Gastrocnemius medialis (tissue), 4 donors: ENCODE data around the gene LARP1B. TPM values are rescaled to one million over a fixed set of nuclear protein-coding genes. Genes with fewer than 3 reads are reported as not detected.

Experiments
- ATAC-seq, 2 donors: fragments of 150-250 bp; one replicate each; pipeline ENCODE4 v1.9.1; 2016
- DNase-seq, 2 donors: peaks; one replicate each; pipeline ENCODE4 v3.0.0-alpha.2; 2019
- H3K27ac ChIP-seq, 4 donors: fragments of 200-600 bp; sonication (generic); 1 replicate in 1 of 4; 2 replicates in 3 of 4; pipeline ENCODE4 v1.5.1; 2016 to 2018; ENCODE audit warnings: mild to moderate bottlenecking in 2 of 4, moderate library complexity in 1 of 4
- H3K27me3 ChIP-seq, 3 donors: fragments of 200-600 bp; sonication (generic) in 2 of 3; 1 replicate in 1 of 3; 2 replicates in 2 of 3; pipeline versions ENCODE4 v1.5.1 to v1.6.0; 2016 to 2019; ENCODE audit warnings: mild to moderate bottlenecking in 1 of 3, moderate library complexity in 1 of 3
- H3K36me3 ChIP-seq, 2 donors: fragments of 200-600 bp; sonication (generic) in 1 of 2; one replicate each; pipeline ENCODE4 v1.5.1; 2017 to 2018
- H3K4me1 ChIP-seq, 2 donors: fragments of 200-600 bp; sonication (generic) in 1 of 2; one replicate each; pipeline ENCODE4 v1.5.1; 2016 to 2017; ENCODE audit warnings: mild to moderate bottlenecking in 2 of 2
- H3K4me3 ChIP-seq, 4 donors: fragments of 200-600 bp; sonication (generic) in 3 of 4; 1 replicate in 1 of 4; 2 replicates in 3 of 4; pipeline ENCODE4 v1.5.1; 2016 to 2019; ENCODE audit warnings: mild to moderate bottlenecking in 2 of 4
- H3K9me3 ChIP-seq, 3 donors: fragments of 200-600 bp; sonication (generic) in 2 of 3; 1 replicate in 1 of 3; 2 replicates in 2 of 3; pipeline ENCODE4 v1.5.1; 2016 to 2019
- POLR2A ChIP-seq, 2 donors: fragments of 450-650 bp; IDR thresholded peaks; one replicate each; pipeline ENCODE4 v1.6.1; 2017; ENCODE audit warnings: antibody characterized with exemption in 2 of 2, mild to moderate bottlenecking in 2 of 2, moderate library complexity in 2 of 2
- in situ Hi-C, 4 donors: fragments of 200-750 bp; cut with MboI; loops; one replicate each; pipeline versions ENCODE4 v1.15.0 to v1.8.0; 2017; ENCODE audit warnings: low sequenced_read_pairs in 4 of 4
- intact Hi-C: fragments of 100-400 bp; cut with DNase I; formaldehyde crosslinking; loops from one replicate; pipeline ENCODE4 v1.15.1; 2023; ENCODE audit warnings: low total_unique reads
- total RNA-seq, 4 donors: library from RNA; depleted of rRNA; stranded (reverse); fragments of >200 nt; gene quantifications; one replicate each; pipeline versions ENCODE4 v1.1.0 to v1.2.3, GENCODE V29; 2016
- TF ChIP-seq, protein P1 (sequence below), 5 experiments: fragments of 450-650 bp in 3 of 5; fragments of 200-600 bp in 2 of 5; sonication (generic) in 2 of 5; IDR thresholded peaks in 4 of 5; conservative IDR thresholded peaks in 1 of 5; 1 replicate in 4 of 5; 2 replicates in 1 of 5; pipeline ENCODE4 v1.5.1; 2016 to 2019; ENCODE audit warnings: antibody characterized with exemption in 5 of 5, mild to moderate bottlenecking in 3 of 5, moderate library complexity in 3 of 5

LARP1B gene
- total RNA-seq, 4 donors from 2014 or later: 19.5 to 23.5 (median 22.8) TPM

DNA sequence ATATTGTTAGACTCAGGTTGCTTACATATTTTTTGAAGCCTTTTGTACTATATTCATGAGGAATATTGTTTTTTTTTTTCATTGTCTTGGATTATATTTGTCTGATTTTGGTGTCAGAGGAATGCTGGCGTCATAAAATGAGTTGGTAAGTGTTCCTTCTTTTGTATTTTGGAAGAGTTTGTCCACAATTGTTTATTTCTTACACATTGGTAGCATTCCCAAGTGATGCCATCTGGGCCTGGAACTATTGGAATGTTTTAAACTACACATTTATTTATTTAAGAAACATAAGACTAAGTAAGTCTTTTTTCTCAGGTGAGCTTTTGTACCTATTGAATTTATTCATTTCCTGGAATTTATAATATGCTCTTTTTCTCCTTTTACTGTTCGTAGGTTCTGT lies 107.6 kb downstream of the LARP1B start:
- TF ChIP-seq, protein P1, sequence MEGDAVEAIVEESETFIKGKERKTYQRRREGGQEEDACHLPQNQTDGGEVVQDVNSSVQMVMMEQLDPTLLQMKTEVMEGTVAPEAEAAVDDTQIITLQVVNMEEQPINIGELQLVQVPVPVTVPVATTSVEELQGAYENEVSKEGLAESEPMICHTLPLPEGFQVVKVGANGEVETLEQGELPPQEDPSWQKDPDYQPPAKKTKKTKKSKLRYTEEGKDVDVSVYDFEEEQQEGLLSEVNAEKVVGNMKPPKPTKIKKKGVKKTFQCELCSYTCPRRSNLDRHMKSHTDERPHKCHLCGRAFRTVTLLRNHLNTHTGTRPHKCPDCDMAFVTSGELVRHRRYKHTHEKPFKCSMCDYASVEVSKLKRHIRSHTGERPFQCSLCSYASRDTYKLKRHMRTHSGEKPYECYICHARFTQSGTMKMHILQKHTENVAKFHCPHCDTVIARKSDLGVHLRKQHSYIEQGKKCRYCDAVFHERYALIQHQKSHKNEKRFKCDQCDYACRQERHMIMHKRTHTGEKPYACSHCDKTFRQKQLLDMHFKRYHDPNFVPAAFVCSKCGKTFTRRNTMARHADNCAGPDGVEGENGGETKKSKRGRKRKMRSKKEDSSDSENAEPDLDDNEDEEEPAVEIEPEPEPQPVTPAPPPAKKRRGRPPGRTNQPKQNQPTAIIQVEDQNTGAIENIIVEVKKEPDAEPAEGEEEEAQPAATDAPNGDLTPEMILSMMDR (IDR thresholded peaks at IDR 0.05 in 4 of 5, conservative IDR thresholded peaks at IDR 0.05 in 1 of 5): no peak
- TF ChIP-seq POLR2A (IDR thresholded peaks at IDR 0.05): no peak
- DNase-seq: no peak
- Histone ChIP-seq H3K4me3 (no peak overlapping the region), H3K4me1 (no peaks in the 10 kb centered on the region), H3K36me3 (no peaks in the 10 kb centered on the region), H3K9me3 (no peaks in the 10 kb centered on the region), H3K27me3 (no peaks in the 10 kb centered on the region), H3K27ac (no peak overlapping the region)
- in situ Hi-C loops (no loop called here), intact Hi-C loops (no loop called here)
- no peak for ATAC-seq

DNA sequence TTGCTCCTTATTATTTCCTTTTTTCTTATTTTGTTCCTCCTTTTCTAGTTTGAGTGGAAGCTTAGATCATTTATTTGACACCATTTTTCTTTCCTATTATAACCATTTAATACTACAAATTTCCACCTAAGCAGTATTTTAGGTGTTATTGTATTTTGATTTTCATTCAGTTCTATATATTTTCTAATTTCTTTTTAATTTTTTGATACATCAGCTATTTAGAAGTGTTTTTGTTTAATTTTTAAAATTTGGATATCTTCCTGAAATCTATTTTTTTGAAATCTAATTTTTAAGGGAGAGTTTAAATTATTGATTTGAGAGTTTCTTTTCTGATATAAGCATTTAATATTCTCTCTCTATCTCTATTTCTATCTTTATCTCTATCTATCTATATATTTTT lies 108.1 kb downstream of the LARP1B start:
- Histone ChIP-seq H3K4me3 (no peak overlapping the region), H3K4me1 (no peaks in the 10 kb centered on the region), H3K27ac (no peak overlapping the region), H3K36me3 (no peaks in the 10 kb centered on the region), H3K27me3 (no peaks in the 10 kb centered on the region), H3K9me3 (no peaks in the 10 kb centered on the region)
- intact Hi-C loops: no loop called here
- in situ Hi-C loops: no loop called here
- DNase-seq (no peak), ATAC-seq (no peak)
- TF ChIP-seq, protein P1 (IDR thresholded peaks at IDR 0.05 in 4 of 5, conservative IDR thresholded peaks at IDR 0.05 in 1 of 5): no peak
- TF ChIP-seq POLR2A (IDR thresholded peaks at IDR 0.05): no peak

DNA sequence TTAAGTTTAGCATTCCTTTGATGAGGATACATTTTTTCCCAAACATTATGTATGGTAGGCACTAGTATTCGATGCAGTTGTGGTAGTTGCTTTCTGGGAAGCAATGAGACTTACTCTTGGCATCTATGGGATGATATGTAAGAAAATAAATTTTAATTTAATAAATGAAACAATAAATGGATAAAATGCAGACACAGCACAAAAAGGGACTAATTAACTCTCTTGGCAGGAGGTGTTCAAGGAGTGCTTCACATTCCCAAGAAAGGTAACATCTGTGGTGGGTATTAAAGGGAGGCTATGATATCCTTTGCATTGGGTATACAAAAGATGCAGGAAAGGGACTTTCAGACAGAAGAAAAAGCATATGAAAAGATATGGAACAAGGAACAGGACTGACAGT lies 115.5 kb downstream of the LARP1B start:
- Histone ChIP-seq H3K4me1 (no peaks in the 10 kb centered on the region), H3K27ac (no peak overlapping the region), H3K4me3 (no peak overlapping the region), H3K27me3 (no peaks in the 10 kb centered on the region), H3K9me3 (no peaks in the 10 kb centered on the region), H3K36me3 (peaks cover 0 to 6% of the 10 kb centered on the region in 2 donors)
- no peak for ATAC-seq
- DNase-seq: no peak
- intact Hi-C loops: no loop called here
- no peak for TF ChIP-seq POLR2A (IDR thresholded peaks at IDR 0.05)
- TF ChIP-seq, protein P1 (IDR thresholded peaks at IDR 0.05 in 4 of 5, conservative IDR thresholded peaks at IDR 0.05 in 1 of 5): no peak
- in situ Hi-C loops: loop anchor here in 1 of 4 donors (25.0 kb wide), 1 partner anchor 686 kb away; no protein-coding TSS in a partner anchor

DNA sequence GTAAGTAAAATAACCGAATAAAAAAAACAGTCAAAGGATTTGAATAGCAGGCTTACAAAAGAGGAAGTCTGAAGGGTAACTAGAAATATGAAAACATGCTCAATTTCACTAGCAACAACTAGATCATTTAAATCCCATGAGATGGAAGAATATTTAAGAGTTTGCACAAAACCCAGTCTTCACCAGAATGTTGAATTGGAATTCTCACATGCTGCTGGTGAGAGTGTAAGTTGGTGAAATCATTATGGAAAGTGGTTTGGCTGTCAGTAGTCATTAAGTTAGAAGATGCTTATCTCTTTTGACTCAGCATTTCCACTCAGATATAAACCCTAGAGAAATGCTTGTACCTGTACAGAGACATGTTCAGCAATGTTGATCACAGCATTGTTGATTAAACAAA lies 116.4 kb downstream of the LARP1B start:
- in situ Hi-C loops: loop anchor here in 1 of 4 donors (25.0 kb wide), 1 partner anchor 685 kb away; no protein-coding TSS in a partner anchor

More for the DNA sequence above, 116.4 kb downstream of the LARP1B start:
- Histone ChIP-seq H3K36me3 (peaks cover 0 to 6% of the 10 kb centered on the region in 2 donors), H3K27ac (no peak overlapping the region), H3K27me3 (no peaks in the 10 kb centered on the region), H3K4me1 (no peaks in the 10 kb centered on the region), H3K4me3 (no peak overlapping the region), H3K9me3 (no peaks in the 10 kb centered on the region)
- no peak for DNase-seq
- intact Hi-C loops: no loop called here
- TF ChIP-seq POLR2A (IDR thresholded peaks at IDR 0.05): no peak
- TF ChIP-seq, protein P1 (IDR thresholded peaks at IDR 0.05 in 4 of 5, conservative IDR thresholded peaks at IDR 0.05 in 1 of 5): no peak
- ATAC-seq: no peak
